Thyroid gland (tissue), 4 donors: ENCODE data around the gene OCA2. TPM values are rescaled to one million over a fixed set of nuclear protein-coding genes. Genes with fewer than 3 reads are reported as not detected.

Source experiments
- DNase-seq, 2 donors: peaks; one replicate each; pipeline ENCODE4 v3.0.0-alpha.2; 2019
- H3K27ac ChIP-seq, 3 donors: fragments of 200-600 bp; sonication (generic); 1 replicate in 2 of 3; 2 replicates in 1 of 3; pipeline ENCODE4 v1.5.1; 2016 to 2019; ENCODE audit warnings: mild to moderate bottlenecking in 1 of 3, moderate library complexity in 1 of 3
- H3K27me3 ChIP-seq: fragments of 200-600 bp; sonication (generic); one replicate; pipeline ENCODE4 v1.5.1; 2019
- H3K36me3 ChIP-seq, 2 donors: fragments of 200-600 bp; sonication (generic); one replicate each; pipeline ENCODE4 v1.5.1; 2016 to 2019
- H3K4me1 ChIP-seq, 2 donors: fragments of 200-600 bp; sonication (generic); one replicate each; pipeline ENCODE4 v1.5.1; 2017 to 2019
- H3K4me3 ChIP-seq, 3 donors: fragments of 200-600 bp; sonication (generic); replicated peaks in 1 of 3; 1 replicate in 2 of 3; 2 replicates in 1 of 3; pipeline ENCODE4 v1.5.1; 2016; ENCODE audit warnings: mild to moderate bottlenecking in 1 of 3
- H3K9me3 ChIP-seq: fragments of 200-600 bp; sonication (generic); one replicate; pipeline ENCODE4 v1.5.1; 2017
- POLR2A ChIP-seq, 2 donors: fragments of 450-650 bp; IDR thresholded peaks; one replicate each; pipeline ENCODE4 v1.6.1; 2017; ENCODE audit warnings: antibody characterized with exemption in 2 of 2, mild to moderate bottlenecking in 2 of 2, moderate library complexity in 1 of 2
- WGBS, 2 donors: methylation state at CpG; one replicate each; pipeline ENCODE4 v1.1.5; 2017; 5-methylcytosine and 5-hydroxymethylcytosine counted together
- intact Hi-C: fragments of 100-400 bp; cut with DNase I; formaldehyde crosslinking; loops from one replicate; pipeline ENCODE4 v1.15.1; 2023
- total RNA-seq, 4 donors: library from RNA; depleted of rRNA; stranded (reverse); fragments of >200 nt; gene quantifications; one replicate each; pipeline ENCODE4 v1.2.3, GENCODE V29; 2016
- TF ChIP-seq, protein P1 (sequence below), 6 experiments: fragments of 200-600 bp in 3 of 6; fragments of 450-650 bp in 3 of 6; sonication (generic) in 3 of 6; IDR thresholded peaks; one replicate each; pipeline ENCODE4 v1.5.1; 2016 to 2019; ENCODE audit warnings: antibody characterized with exemption in 6 of 6, mild to moderate bottlenecking in 2 of 6, inconsistent platforms in 1 of 6, moderate library complexity in 1 of 6

The OCA2 gene
- total RNA-seq, 4 donors from 2014 or later, result 5.5 to 20.5 (median 13.8) TPM

DNA sequence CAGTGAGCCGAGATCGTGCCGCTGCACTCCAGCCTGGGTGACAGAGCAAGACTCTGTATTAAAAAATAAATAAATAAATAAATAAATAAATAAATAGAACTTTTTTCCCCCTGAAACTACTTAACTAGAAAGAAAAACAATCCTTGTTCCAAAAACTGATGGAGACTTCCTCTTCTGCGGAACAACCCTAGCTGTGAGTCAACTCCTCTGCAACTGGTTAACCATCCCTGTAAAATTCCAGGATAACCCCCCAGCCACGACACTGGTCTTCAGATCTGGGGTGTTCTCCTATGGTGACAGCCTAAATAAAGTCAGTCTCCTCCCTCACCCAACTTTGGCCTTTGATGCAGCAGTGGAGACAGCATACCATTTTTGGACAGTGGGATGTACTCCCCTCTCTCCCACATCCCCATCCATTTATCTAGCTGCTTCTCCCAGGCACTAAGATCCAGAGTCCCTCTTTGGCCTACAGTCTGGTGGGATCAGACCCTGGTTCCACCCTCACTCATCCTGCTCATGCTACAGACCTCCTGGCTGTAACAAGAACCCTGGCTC lies 352.6 kb downstream of the OCA2 start:
- 82 to 83% methylated on average over 5 of the region's 5 CpGs for WGBS, 2 donors
- H3K27ac ChIP-seq, result no peak overlapping the region
- no peaks in the 10 kb centered on the region for H3K36me3 ChIP-seq
- no peak overlapping the region for H3K4me3 ChIP-seq
- no peaks in the 10 kb centered on the region for H3K4me1 ChIP-seq
- H3K9me3 ChIP-seq, result no peaks in the 10 kb centered on the region
- no peak for TF ChIP-seq POLR2A (IDR thresholded peaks at IDR 0.05)
- TF ChIP-seq, protein P1, sequence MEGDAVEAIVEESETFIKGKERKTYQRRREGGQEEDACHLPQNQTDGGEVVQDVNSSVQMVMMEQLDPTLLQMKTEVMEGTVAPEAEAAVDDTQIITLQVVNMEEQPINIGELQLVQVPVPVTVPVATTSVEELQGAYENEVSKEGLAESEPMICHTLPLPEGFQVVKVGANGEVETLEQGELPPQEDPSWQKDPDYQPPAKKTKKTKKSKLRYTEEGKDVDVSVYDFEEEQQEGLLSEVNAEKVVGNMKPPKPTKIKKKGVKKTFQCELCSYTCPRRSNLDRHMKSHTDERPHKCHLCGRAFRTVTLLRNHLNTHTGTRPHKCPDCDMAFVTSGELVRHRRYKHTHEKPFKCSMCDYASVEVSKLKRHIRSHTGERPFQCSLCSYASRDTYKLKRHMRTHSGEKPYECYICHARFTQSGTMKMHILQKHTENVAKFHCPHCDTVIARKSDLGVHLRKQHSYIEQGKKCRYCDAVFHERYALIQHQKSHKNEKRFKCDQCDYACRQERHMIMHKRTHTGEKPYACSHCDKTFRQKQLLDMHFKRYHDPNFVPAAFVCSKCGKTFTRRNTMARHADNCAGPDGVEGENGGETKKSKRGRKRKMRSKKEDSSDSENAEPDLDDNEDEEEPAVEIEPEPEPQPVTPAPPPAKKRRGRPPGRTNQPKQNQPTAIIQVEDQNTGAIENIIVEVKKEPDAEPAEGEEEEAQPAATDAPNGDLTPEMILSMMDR (IDR thresholded peaks at IDR 0.05), result no peak
- intact Hi-C loops, result no loop called here
- no peaks in the 10 kb centered on the region for H3K27me3 ChIP-seq
- no peak for DNase-seq

- H3K4me1 ChIP-seq, result no peaks in the 10 kb centered on the region
- H3K27me3 ChIP-seq, result no peaks in the 10 kb centered on the region
- no peak overlapping the region for H3K27ac ChIP-seq
- H3K36me3 ChIP-seq, result no peaks in the 10 kb centered on the region
- WGBS, 2 donors, result 85 to 93% methylated on average over 3 of the region's 3 CpGs
- no peak overlapping the region for H3K4me3 ChIP-seq
- H3K9me3 ChIP-seq, result no peaks in the 10 kb centered on the region
- no peak for TF ChIP-seq POLR2A (IDR thresholded peaks at IDR 0.05)
- TF ChIP-seq, protein P1 (IDR thresholded peaks at IDR 0.05), result no peak
- intact Hi-C loops, result no loop called here
- no peak for DNase-seq
Observed at GRCh38 chr15:27744641-27745040, 354.5 kb downstream of the OCA2 start.

DNA sequence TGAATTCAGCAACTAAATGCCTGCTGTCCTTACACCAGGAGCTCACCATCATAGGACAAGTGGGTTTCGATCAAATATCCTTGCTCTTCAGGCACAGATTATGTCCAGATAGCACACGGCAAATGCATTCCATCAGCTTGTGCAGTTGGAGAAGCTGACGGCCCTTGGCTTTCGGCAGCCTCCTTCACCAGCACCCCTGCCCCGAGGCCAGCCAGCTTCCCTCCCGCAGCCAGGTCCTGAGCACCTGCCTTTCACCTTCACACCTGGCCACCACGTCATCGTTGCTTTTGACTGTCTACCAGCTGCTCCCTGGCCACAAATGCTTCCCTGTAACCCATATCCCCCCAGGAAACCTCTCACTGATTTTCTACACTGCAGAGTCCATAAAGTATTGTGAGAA lies 355.5 kb downstream of the OCA2 start:
- no peak for DNase-seq
- Histone ChIP-seq H3K4me1 (no peaks in the 10 kb centered on the region), H3K27ac (no peak overlapping the region), H3K36me3 (no peaks in the 10 kb centered on the region), H3K9me3 (no peaks in the 10 kb centered on the region), H3K4me3 (no peak overlapping the region), H3K27me3 (no peaks in the 10 kb centered on the region)
- 91 to 93% methylated on average over 8 of the region's 8 CpGs for WGBS, 2 donors
- intact Hi-C loops, result no loop called here
- TF ChIP-seq, protein P1 (IDR thresholded peaks at IDR 0.05), result no peak
- TF ChIP-seq POLR2A (IDR thresholded peaks at IDR 0.05), result no peak

DNA sequence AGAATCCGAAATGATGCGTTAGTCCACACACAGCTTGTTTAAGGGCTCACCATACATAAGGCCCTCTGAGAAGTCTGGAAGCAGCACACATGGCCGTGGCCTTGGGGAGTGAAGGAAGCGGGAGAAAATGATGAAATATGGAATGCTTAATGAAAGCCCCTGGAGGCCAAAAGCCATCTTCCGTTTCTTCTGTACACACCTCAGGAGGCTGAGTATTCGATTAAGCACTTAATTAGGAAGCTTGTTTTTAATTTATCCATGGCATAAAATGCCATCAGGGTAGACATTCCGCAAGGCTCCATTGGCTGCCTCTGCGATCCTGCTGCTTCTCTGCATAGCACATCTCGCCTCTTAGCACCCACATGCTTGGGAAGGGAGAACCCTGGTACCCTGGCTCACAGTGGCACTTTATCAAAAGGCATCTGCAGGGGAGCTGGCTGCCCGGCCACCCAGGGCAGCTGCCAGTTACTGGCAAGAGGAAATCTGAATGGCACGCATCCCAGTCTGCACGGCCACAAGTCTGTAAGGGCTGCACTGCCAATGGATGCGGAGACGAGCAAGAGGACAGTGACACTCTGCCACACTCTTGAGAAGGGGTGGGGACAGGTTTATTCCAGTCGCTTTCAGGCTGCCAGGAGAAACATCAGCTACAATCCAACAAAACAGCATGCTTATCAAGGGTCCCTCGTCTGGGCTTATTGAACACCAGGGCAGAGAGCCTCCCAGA lies 356.2 kb downstream of the OCA2 start:
- no peaks in the 10 kb centered on the region for H3K4me1 ChIP-seq
- TF ChIP-seq, protein P1 (IDR thresholded peaks at IDR 0.05), result no peak
- TF ChIP-seq POLR2A (IDR thresholded peaks at IDR 0.05), result no peak
- intact Hi-C loops, result no loop called here
- H3K9me3 ChIP-seq, result no peaks in the 10 kb centered on the region
- no peak overlapping the region for H3K4me3 ChIP-seq
- H3K36me3 ChIP-seq, result no peaks in the 10 kb centered on the region
- no peaks in the 10 kb centered on the region for H3K27me3 ChIP-seq
- 74 to 83% methylated on average over 11 to 16 of the region's 16 CpGs for WGBS, 2 donors
- no peak for DNase-seq
- no peak overlapping the region for H3K27ac ChIP-seq

GRCh38 chr15:27741226-27741860 lies 357.8 kb downstream of the OCA2 start:
- no peak overlapping the region for H3K4me3 ChIP-seq
- intact Hi-C loops, result no loop called here
- WGBS, 2 donors, result 78 to 84% methylated on average over 8 of the region's 8 CpGs
- H3K27ac ChIP-seq, result no peak overlapping the region
- DNase-seq, result no peak
- no peaks in the 10 kb centered on the region for H3K9me3 ChIP-seq
- H3K4me1 ChIP-seq, result no peaks in the 10 kb centered on the region
- H3K36me3 ChIP-seq, result no peaks in the 10 kb centered on the region
- H3K27me3 ChIP-seq, result no peaks in the 10 kb centered on the region
- no peak for TF ChIP-seq POLR2A (IDR thresholded peaks at IDR 0.05)
- TF ChIP-seq, protein P1 (IDR thresholded peaks at IDR 0.05), result no peak
